ENCODE data around the gene MYL12B.
"Not testable (repeated sequence)": the region's sequence is repeated elsewhere in the genome, so short reads cannot be mapped to it uniquely, and the experiment has no call there.

The MYL12B gene

DNA sequence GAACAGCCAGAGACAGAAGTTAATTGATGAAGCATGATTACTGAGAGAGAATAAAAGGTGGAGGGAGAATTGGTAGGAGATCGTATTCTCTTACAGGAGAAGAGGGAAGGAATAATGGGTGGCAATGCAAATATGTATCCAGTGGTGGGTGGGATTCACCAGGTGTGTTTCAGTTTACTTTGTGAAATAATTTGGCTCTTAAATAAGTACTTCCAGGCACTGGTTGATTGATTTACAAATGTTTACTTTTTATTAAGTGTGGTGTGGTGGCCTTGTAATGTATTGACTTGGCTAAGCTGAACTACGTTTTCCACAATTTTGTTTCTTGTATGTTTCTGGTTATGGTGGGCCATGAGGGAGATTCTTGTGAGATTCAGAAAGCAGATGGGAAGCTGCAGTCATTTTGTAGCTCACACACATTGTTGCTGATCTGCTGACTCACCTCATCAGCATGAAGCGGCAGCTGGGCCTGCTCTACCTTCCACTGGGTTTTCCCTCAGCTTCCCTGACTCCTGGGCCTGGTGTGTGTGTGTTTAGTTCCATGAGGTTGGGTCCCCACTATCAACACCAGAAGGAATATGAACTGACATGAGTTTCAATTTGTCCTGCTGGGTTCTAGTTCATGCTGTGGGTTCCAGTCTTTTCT lies 32.6 kb downstream of the MYL12B start:
- in situ Hi-C loops (cut with MboI; ENCODE audit: low sequenced_read_pairs) = no loop called here

DNA sequence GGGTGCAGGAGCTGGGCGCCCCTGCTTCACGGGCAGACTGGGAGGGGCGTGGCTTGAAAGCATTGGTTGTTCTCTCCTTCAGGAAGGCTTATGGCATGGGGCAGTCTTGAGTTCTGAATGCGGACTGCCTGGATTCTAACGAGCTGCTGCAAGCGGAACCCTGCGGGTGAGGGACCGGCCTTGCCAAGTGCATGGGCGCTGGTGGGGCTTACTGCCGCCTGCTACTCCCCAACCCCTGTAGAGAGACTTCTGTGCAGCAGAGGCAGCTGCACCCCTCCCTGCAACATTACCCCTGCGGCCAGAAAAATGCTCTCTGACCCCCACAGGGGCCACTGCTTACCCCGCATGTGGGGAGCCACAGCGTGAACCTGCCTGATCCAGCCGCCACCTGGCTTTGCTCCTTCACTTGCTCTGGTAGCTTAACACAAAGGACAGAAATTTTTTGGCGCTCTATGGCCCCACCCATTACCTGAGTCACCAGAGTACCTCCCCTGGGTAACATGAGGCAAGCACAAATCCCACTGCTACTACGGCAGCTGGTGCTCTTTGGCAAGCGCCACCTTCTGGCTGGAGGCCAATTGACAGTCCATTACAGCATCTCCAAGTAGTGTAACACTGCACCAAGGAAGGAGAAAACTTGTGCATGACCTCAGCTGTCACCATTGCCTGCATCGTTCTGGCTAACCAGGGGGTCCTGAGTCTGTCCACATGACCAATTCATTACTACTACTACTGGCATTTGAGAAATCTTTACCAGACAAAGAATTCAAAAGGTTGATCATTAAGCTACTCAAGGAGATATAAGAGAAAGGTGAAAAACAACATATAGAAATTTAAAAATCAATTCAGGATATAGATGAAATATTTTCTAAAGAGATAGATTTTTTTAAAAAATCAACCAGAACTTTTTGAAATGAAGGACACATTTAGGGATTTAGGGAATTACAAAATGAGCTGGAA lies 35.4 kb downstream of the MYL12B start:
- in situ Hi-C loops (cut with MboI; ENCODE audit: low sequenced_read_pairs) = no loop called here

DNA sequence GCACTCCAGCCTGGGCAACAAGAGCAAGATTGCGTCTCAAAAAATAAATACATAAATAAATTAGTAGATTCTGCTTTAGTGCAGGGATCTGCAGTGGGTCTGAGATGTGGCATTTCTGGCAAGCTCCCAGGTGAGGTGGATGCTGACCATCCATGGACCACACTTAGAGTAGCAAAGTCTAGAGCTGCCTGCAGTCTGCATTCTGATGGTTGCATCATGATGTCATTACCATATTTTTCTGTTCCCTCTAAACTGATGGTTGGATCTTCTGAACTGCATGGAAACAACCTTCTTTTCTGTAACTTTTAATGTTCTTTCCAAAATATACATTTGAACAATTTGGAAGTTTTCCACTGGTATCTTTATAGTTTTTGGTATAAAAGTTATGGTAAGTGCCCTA lies 42.9 kb downstream of the MYL12B start:
- in situ Hi-C loops (cut with MboI; ENCODE audit: low sequenced_read_pairs) = no loop called here

DNA sequence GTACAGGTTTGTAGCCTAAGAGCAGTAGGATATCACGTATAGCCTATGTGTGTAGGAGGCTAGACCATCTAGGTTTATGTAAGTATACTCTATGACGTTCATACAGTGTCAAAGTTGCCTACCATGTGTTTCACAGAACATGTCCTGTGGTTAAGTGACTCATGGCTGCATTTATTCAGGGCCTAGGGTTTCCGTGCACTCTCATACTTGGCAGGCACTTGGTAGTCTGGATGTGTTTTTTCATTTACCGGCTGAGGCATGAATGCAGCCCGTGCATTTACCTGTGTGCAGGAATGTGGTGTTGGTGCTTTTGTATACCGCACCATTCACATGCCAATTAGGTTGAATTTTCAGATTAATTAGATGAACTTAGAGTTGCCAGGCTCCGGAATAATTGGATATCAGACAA lies 43.4 kb downstream of the MYL12B start:
- in situ Hi-C loops (cut with MboI; ENCODE audit: low sequenced_read_pairs) = no loop called here

DNA sequence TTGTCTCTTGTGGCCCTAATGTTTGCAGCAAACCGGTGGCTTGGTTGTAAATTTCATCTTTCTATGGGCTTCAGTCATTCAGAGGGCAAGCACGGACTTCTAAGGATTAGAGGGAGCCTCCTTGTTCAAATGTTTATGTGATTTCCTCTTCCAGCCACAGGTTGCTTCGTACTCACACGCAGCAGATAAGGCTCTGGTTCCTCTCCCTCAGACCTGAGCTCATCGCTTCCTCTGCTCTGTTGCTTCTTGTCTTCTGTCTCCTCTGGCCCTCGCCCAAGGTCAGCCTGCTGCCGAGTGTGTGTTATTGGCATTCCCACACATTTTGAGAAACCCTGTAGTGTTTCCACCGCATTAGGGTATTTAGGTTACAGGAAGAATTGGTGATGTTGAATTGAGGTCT lies 44.0 kb downstream of the MYL12B start:
- in situ Hi-C loops (cut with MboI; ENCODE audit: low sequenced_read_pairs) = no loop called here

DNA sequence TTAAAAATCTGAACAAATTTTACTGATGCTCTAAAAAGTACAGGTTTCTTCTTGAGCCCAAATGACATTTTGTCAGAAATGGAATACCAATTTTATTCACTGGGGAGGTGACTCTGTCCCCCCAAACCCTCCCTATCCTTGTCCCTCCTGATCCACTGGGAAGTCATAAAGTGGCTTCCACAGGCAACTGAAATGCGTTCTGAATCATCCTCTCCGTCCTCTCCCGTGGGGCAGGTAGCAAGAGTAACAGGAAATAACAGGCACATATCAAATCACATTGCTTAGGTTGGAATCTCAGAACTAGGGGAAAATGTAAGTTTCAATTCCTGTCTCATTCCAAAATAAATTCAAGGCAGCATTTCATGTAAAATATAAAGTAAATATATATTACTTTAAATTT lies 44.5 kb downstream of the MYL12B start:
- in situ Hi-C loops (cut with MboI; ENCODE audit: low sequenced_read_pairs) = no loop called here

DNA sequence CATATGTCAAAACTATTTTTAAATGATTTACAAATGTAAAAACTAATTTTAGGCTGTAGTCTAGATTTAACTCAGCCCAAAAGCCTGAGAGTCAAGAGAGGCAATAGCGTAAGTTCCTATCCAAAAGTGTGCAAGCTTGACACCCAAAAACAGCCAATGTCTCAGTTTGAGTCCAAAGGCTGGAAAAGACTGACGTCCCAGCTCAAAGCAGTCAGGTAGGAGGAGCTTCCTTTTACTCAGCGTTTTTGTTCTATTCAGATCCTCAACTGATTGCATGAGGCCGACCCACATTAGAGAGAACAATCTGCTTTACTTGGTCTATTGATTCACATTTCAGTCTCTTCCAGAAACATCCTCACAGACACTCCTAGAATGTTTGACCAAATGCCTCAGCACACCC lies 51.8 kb downstream of the MYL12B start:
- in situ Hi-C loops (cut with MboI; ENCODE audit: low sequenced_read_pairs) = no loop called here

DNA sequence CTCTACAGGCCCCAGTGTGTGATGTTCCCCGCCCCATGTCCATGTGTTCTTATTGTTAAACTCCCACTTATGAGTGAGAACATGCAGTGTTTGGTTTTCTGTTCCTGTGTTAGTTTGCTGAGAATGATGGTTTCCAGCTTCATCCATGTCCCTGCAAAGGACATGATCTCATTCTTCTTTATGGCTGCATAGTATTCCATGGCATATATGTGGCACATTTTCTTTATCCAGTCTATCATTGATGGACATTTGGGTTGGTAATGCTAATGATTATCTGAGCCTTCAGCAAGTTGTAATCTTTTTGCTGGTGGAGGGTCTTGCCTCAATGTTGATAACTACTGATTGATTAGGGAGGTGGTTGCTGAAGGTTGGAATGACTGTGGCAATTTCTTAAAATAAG lies 53.4 kb downstream of the MYL12B start:
- in situ Hi-C loops (cut with MboI; ENCODE audit: low sequenced_read_pairs) = not testable (repeated sequence)

DNA sequence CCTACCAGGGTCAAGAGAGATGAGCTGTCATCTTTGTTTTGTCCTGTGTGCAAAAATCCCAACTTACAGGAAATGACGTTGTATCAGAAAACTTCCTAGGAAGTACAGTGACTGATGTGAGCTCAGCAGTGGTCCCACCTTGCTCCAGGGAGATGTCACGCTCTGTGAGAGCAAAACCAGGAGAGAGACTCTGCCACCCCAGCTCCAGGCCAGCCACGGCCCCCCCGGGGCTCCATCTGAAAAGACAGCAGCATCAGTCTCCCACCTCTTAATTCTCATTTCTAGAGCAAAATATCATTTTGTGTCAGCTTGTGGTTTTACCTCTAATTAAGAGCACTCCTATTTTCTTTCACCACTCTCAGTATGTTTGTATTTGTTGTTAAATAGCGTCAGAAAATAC lies 57.5 kb downstream of the MYL12B start:
- in situ Hi-C loops (cut with MboI; ENCODE audit: low sequenced_read_pairs) = no loop called here

DNA sequence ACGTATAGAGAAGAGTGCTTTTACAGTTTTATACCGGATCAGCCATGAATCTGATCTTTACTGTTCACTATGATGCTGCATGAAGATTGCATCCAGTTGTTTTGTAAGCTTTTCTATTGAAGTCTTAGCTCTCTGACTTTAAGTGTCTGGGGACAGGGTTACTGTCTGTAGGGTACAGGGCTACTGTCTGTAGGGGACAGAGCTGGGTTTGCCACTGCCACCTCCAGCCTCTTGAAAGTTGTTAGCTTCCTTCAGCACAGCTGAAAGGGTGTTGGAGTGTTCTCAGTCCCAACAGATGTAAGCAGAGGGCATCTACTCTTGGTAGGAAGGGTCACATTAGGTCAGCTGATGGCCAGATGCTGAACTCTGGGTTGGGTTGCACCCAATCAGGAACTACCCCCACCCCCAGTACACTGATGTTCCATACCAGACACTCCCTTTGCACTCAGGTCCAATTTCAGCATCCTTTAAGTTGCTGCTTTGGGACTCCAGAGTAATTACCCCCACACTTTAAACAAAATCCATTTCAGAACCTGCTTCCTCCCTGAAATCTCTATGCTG lies 58.0 kb downstream of the MYL12B start:
- in situ Hi-C loops (cut with MboI; ENCODE audit: low sequenced_read_pairs) = no loop called here

DNA sequence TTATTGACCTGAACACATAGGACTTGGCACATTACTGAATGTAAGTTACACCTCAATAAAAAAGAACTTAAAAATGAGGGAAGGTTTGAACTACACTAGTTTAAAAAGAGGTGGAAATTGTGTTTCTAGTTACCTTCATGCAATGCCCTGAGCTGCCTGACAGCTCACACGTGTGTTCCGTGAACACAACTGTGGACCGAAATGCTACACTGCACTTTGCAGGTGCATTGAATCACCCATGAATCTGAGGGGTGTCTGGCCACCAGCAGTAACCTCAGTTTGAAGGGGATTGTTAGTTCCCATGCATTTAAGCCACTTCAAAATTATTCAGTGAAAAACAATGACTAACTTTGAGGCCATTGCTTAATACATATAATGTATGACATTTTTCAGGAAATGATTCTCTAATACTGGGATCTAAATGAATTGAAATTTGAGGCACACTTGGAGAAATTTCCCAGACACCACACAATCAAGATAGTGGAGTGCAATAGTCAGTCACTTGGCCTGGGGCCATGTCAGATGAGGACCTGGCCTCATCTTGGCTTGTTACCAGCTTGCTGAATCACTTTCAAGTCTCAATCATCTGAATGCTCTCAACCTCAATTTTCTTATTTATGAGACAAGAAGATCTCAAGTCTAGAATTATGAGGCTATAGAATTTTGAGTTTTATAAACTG lies 59.3 kb downstream of the MYL12B start:
- in situ Hi-C loops (cut with MboI; ENCODE audit: low sequenced_read_pairs) = no loop called here

DNA sequence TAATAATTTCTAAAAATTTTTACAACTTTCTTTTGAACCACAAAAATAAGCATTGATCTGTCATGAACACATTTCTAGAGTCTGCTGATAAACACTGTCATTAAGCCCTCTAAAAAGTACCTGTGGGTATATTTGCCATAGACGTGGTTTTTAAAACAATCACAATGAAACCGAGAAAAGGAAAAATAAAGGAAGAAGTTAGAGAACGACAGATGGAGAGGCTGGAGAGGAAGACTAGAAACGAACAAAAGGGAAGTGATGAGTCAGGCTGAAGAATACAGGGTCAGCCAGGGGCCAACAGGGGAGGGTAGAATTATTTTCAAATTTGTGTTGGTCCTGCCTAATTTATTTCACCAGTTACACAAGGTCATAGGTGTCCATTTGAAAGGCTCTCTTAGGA lies 62.0 kb downstream of the MYL12B start:
- in situ Hi-C loops (cut with MboI; ENCODE audit: low sequenced_read_pairs) = no loop called here
